ENCODE measurements around the gene HECW1.

HECW1 gene

GRCh38 chr7:43522406-43523156 lies 410.1 kb downstream of the HECW1 start:
- Histone ChIP-seq H3K27me3 (ENCODE audit: control insufficient read depth, insufficient read depth, low read length) (no peaks in the 10 kb centered on the region), H3K36me3 (ENCODE audit: control insufficient read depth, low read depth, low read length) (no peaks in the 10 kb centered on the region), H3K9me3 (ENCODE audit: control insufficient read depth, low read depth, low read length) (no peaks in the 10 kb centered on the region), H3K27ac (ENCODE audit: low read length) (no peak overlapping the region), H3K9ac (ENCODE audit: low read length) (no peak overlapping the region), H3K4me1 (ENCODE audit: control insufficient read depth, low read depth, low read length) (peaks cover 4% of the 10 kb centered on the region), H3K4me3 (ENCODE audit: low read length) (no peak overlapping the region)

- H3K27ac ChIP-seq (ENCODE audit: low read length) = no peak overlapping the region
- H3K4me1 ChIP-seq (ENCODE audit: control insufficient read depth, low read depth, low read length) = no peaks in the 10 kb centered on the region
- H3K4me3 ChIP-seq (ENCODE audit: low read length) = no peak overlapping the region
- H3K9ac ChIP-seq (ENCODE audit: low read length) = no peak overlapping the region
- no peaks in the 10 kb centered on the region for H3K9me3 ChIP-seq (ENCODE audit: control insufficient read depth, low read depth, low read length)
- no peaks in the 10 kb centered on the region for H3K36me3 ChIP-seq (ENCODE audit: control insufficient read depth, low read depth, low read length)
- H3K27me3 ChIP-seq (ENCODE audit: control insufficient read depth, insufficient read depth, low read length) = no peaks in the 10 kb centered on the region
Measured at GRCh38 chr7:43528576-43529354, 416.3 kb downstream of the HECW1 start.

GRCh38 chr7:43530553-43531410 lies 418.3 kb downstream of the HECW1 start:
- H3K27me3 ChIP-seq (ENCODE audit: control insufficient read depth, insufficient read depth, low read length) = no peaks in the 10 kb centered on the region
- H3K4me1 ChIP-seq (ENCODE audit: control insufficient read depth, low read depth, low read length) = no peaks in the 10 kb centered on the region
- H3K27ac ChIP-seq (ENCODE audit: low read length) = no peak overlapping the region
- no peaks in the 10 kb centered on the region for H3K9me3 ChIP-seq (ENCODE audit: control insufficient read depth, low read depth, low read length)
- H3K4me3 ChIP-seq (ENCODE audit: low read length) = no peak overlapping the region
- H3K9ac ChIP-seq (ENCODE audit: low read length) = no peak overlapping the region
- no peaks in the 10 kb centered on the region for H3K36me3 ChIP-seq (ENCODE audit: control insufficient read depth, low read depth, low read length)

GRCh38 chr7:43531700-43532099 lies 419.3 kb downstream of the HECW1 start:
- Histone ChIP-seq H3K27me3 (ENCODE audit: control insufficient read depth, insufficient read depth, low read length) (no peaks in the 10 kb centered on the region), H3K4me1 (ENCODE audit: control insufficient read depth, low read depth, low read length) (no peaks in the 10 kb centered on the region), H3K27ac (ENCODE audit: low read length) (no peak overlapping the region), H3K9me3 (ENCODE audit: control insufficient read depth, low read depth, low read length) (no peaks in the 10 kb centered on the region), H3K4me3 (ENCODE audit: low read length) (no peak overlapping the region), H3K9ac (ENCODE audit: low read length) (no peak overlapping the region), H3K36me3 (ENCODE audit: control insufficient read depth, low read depth, low read length) (no peaks in the 10 kb centered on the region)

- no peak overlapping the region for H3K27ac ChIP-seq (ENCODE audit: low read length)
- no peaks in the 10 kb centered on the region for H3K4me1 ChIP-seq (ENCODE audit: control insufficient read depth, low read depth, low read length)
- no peak overlapping the region for H3K4me3 ChIP-seq (ENCODE audit: low read length)
- no peaks in the 10 kb centered on the region for H3K27me3 ChIP-seq (ENCODE audit: control insufficient read depth, insufficient read depth, low read length)
- no peak overlapping the region for H3K9ac ChIP-seq (ENCODE audit: low read length)
- no peaks in the 10 kb centered on the region for H3K36me3 ChIP-seq (ENCODE audit: control insufficient read depth, low read depth, low read length)
- no peaks in the 10 kb centered on the region for H3K9me3 ChIP-seq (ENCODE audit: control insufficient read depth, low read depth, low read length)
Measured at GRCh38 chr7:43533801-43534479, 421.5 kb downstream of the HECW1 start.

GRCh38 chr7:43535031-43535451 lies 422.6 kb downstream of the HECW1 start:
- Histone ChIP-seq H3K4me3 (ENCODE audit: low read length) (no peak overlapping the region), H3K9ac (ENCODE audit: low read length) (no peak overlapping the region), H3K36me3 (ENCODE audit: control insufficient read depth, low read depth, low read length) (no peaks in the 10 kb centered on the region), H3K4me1 (ENCODE audit: control insufficient read depth, low read depth, low read length) (no peaks in the 10 kb centered on the region), H3K27me3 (ENCODE audit: control insufficient read depth, insufficient read depth, low read length) (no peaks in the 10 kb centered on the region), H3K27ac (ENCODE audit: low read length) (no peak overlapping the region), H3K9me3 (ENCODE audit: control insufficient read depth, low read depth, low read length) (no peaks in the 10 kb centered on the region)

GRCh38 chr7:43535810-43536585 lies 423.6 kb downstream of the HECW1 start:
- H3K27ac ChIP-seq (ENCODE audit: low read length) = no peak overlapping the region
- H3K9ac ChIP-seq (ENCODE audit: low read length) = no peak overlapping the region
- no peaks in the 10 kb centered on the region for H3K4me1 ChIP-seq (ENCODE audit: control insufficient read depth, low read depth, low read length)
- no peaks in the 10 kb centered on the region for H3K9me3 ChIP-seq (ENCODE audit: control insufficient read depth, low read depth, low read length)
- no peaks in the 10 kb centered on the region for H3K27me3 ChIP-seq (ENCODE audit: control insufficient read depth, insufficient read depth, low read length)
- H3K4me3 ChIP-seq (ENCODE audit: low read length) = no peak overlapping the region
- no peaks in the 10 kb centered on the region for H3K36me3 ChIP-seq (ENCODE audit: control insufficient read depth, low read depth, low read length)

- Histone ChIP-seq H3K36me3 (ENCODE audit: control insufficient read depth, low read depth, low read length) (no peaks in the 10 kb centered on the region), H3K27me3 (ENCODE audit: control insufficient read depth, insufficient read depth, low read length) (no peaks in the 10 kb centered on the region), H3K27ac (ENCODE audit: low read length) (no peak overlapping the region), H3K4me3 (ENCODE audit: low read length) (no peak overlapping the region), H3K9ac (ENCODE audit: low read length) (no peak overlapping the region), H3K4me1 (ENCODE audit: control insufficient read depth, low read depth, low read length) (no peaks in the 10 kb centered on the region), H3K9me3 (ENCODE audit: control insufficient read depth, low read depth, low read length) (no peaks in the 10 kb centered on the region)
Measured at GRCh38 chr7:43536773-43537172, 424.3 kb downstream of the HECW1 start.

GRCh38 chr7:43537765-43538403 lies 425.4 kb downstream of the HECW1 start:
- H3K9ac ChIP-seq (ENCODE audit: low read length) = no peak overlapping the region
- H3K27me3 ChIP-seq (ENCODE audit: control insufficient read depth, insufficient read depth, low read length) = no peaks in the 10 kb centered on the region
- no peak overlapping the region for H3K4me3 ChIP-seq (ENCODE audit: low read length)
- H3K4me1 ChIP-seq (ENCODE audit: control insufficient read depth, low read depth, low read length) = no peaks in the 10 kb centered on the region
- no peak overlapping the region for H3K27ac ChIP-seq (ENCODE audit: low read length)
- H3K9me3 ChIP-seq (ENCODE audit: control insufficient read depth, low read depth, low read length) = no peaks in the 10 kb centered on the region
- no peaks in the 10 kb centered on the region for H3K36me3 ChIP-seq (ENCODE audit: control insufficient read depth, low read depth, low read length)

- Histone ChIP-seq H3K4me3 (ENCODE audit: low read length) (no peak overlapping the region), H3K27me3 (ENCODE audit: control insufficient read depth, insufficient read depth, low read length) (no peaks in the 10 kb centered on the region), H3K9ac (ENCODE audit: low read length) (no peak overlapping the region)
Measured at GRCh38 chr7:43538404-43538771, 425.9 kb downstream of the HECW1 start.

More at GRCh38 chr7:43538404-43538771, 425.9 kb downstream of the HECW1 start:
- Histone ChIP-seq H3K4me1 (ENCODE audit: control insufficient read depth, low read depth, low read length) (no peaks in the 10 kb centered on the region), H3K27ac (ENCODE audit: low read length) (no peak overlapping the region), H3K36me3 (ENCODE audit: control insufficient read depth, low read depth, low read length) (no peaks in the 10 kb centered on the region), H3K9me3 (ENCODE audit: control insufficient read depth, low read depth, low read length) (no peaks in the 10 kb centered on the region)

Data from iPS-18a (cell line).